GM23338 (cell line): Measurements from ENCODE around the gene TOM1L2. TPM values are rescaled to one million over a fixed set of nuclear protein-coding genes. Genes with fewer than 3 reads are reported as not detected.

Source experiments
- ATAC-seq: fragments of 200-7000 bp; cut with Tn5 transposase; 3 replicates; pipeline ENCODE4 v1.9.1; 2020
- DNase-seq: peaks from one replicate; pipeline ENCODE4 v3.0.0-alpha.2; 2015; ENCODE audit warnings: low spot score
- H2AFZ ChIP-seq: fragments of 200-600 bp; sonication (generic); 2 replicates; pipeline ENCODE4 v1.8.0; 2016; ENCODE audit warnings: antibody characterized with exemption, mild to moderate bottlenecking, moderate library complexity
- H3F3A ChIP-seq: fragments of 200-600 bp; sonication (generic); replicated peaks from 2 replicates; pipeline ENCODE4 v1.8.0; 2017; ENCODE audit warnings: antibody characterized with exemption, mixed run types, low read depth
- H3K27ac ChIP-seq: fragments of 200-600 bp; sonication (generic); 2 replicates; pipeline ENCODE4 v1.6.1; 2016; ENCODE audit warnings: low read depth
- H3K27me3 ChIP-seq: fragments of 200-600 bp; sonication (generic); 2 replicates; pipeline ENCODE4 v1.8.0; 2016; ENCODE audit warnings: mild to moderate bottlenecking, mixed run types, moderate library complexity; ENCODE audit not compliant: insufficient read depth
- H3K36me3 ChIP-seq: fragments of 200-600 bp; sonication (generic); 2 replicates; pipeline ENCODE4 v1.8.0; 2016; ENCODE audit warnings: mild to moderate bottlenecking; ENCODE audit not compliant: insufficient read depth
- H3K4me1 ChIP-seq: fragments of 200-600 bp; sonication (generic); 2 replicates; pipeline ENCODE4 v1.8.0; 2016; ENCODE audit warnings: mild to moderate bottlenecking, moderate library complexity; ENCODE audit not compliant: insufficient read depth
- H3K4me2 ChIP-seq: fragments of 200-600 bp; sonication (generic); 2 replicates; pipeline ENCODE4 v1.7.1; 2017; ENCODE audit warnings: mixed run types
- H3K4me3 ChIP-seq: fragments of 200-600 bp; sonication (generic); 2 replicates; pipeline ENCODE4 v1.6.1; 2016; ENCODE audit warnings: mixed run types
- H3K79me2 ChIP-seq: fragments of 200-600 bp; sonication (generic); replicated peaks from 2 replicates; pipeline ENCODE4 v1.8.0; 2017; ENCODE audit warnings: mild to moderate bottlenecking; ENCODE audit not compliant: insufficient read depth
- H3K9me2 ChIP-seq: fragments of 200-600 bp; sonication (generic); 2 replicates; pipeline ENCODE4 v1.8.0; 2017; ENCODE audit not compliant: insufficient read depth
- H4K20me1 ChIP-seq: fragments of 200-600 bp; sonication (generic); replicated peaks from 2 replicates; pipeline ENCODE4 v1.8.0; 2017; ENCODE audit warnings: mild to moderate bottlenecking; ENCODE audit not compliant: insufficient read depth
- H3K27ac Mint-ChIP-seq: 2 replicates; pipeline ENCODE4 v1.8.0; 2020; ENCODE audit warnings: inconsistent platforms, mild to moderate bottlenecking, moderate library complexity, mixed read lengths
- H3K27me3 Mint-ChIP-seq: 3 replicates; pipeline ENCODE4 v1.8.0; 2022; ENCODE audit warnings: low read depth, mild to moderate bottlenecking, moderate library complexity, mixed read lengths, inconsistent platforms; ENCODE audit not compliant: insufficient read depth, poor library complexity
- H3K36me3 Mint-ChIP-seq: 3 replicates; pipeline ENCODE4 v1.8.0; 2021; ENCODE audit warnings: low read depth, mild to moderate bottlenecking, inconsistent platforms, moderate library complexity, mixed read lengths
- H3K4me1 Mint-ChIP-seq: 3 replicates; pipeline ENCODE4 v1.8.0; 2020; ENCODE audit warnings: mild to moderate bottlenecking, inconsistent platforms, mixed read lengths
- H3K4me3 Mint-ChIP-seq: 3 replicates; pipeline ENCODE4 v1.8.0; 2021; ENCODE audit warnings: moderate library complexity, mild to moderate bottlenecking, inconsistent platforms, mixed read lengths
- H3K9me3 Mint-ChIP-seq: 3 replicates; pipeline ENCODE4 v1.8.0; 2020; ENCODE audit warnings: moderate library complexity, mild to moderate bottlenecking, inconsistent platforms, mixed read lengths
- CREB1 ChIP-seq: fragments of 250-450 bp; sonication (Bioruptor Pico); IDR thresholded peaks from 2 replicates; pipeline ENCODE4 v1.5.0; 2020; ENCODE audit warnings: low read depth, mild to moderate bottlenecking, moderate library complexity
- CTCF ChIP-seq, 2 experiments: fragments of 200-600 bp in 1 of 2; sonication (generic) in 1 of 2; conservative IDR thresholded peaks; 2 replicates each; pipeline versions ENCODE4 v1.5.1 to v1.6.1; 2016 to 2017; ENCODE audit warnings: antibody characterized with exemption in 2 of 2, low read depth in 2 of 2, mild to moderate bottlenecking in 2 of 2, moderate library complexity in 1 of 2
- ETS1 ChIP-seq: IDR thresholded peaks from 2 replicates; pipeline ENCODE4 v1.6.1; 2016; ENCODE audit warnings: antibody characterized with exemption
- EZH2 ChIP-seq: fragments of 200-600 bp; sonication (generic); IDR thresholded peaks from one replicate; pipeline ENCODE4 v1.8.0; 2017; ENCODE audit warnings: antibody characterized with exemption, mild to moderate bottlenecking, low read depth; ENCODE audit not compliant: unreplicated experiment
- NANOG ChIP-seq: IDR thresholded peaks from 2 replicates; pipeline ENCODE4 v1.6.1; 2016; ENCODE audit warnings: antibody characterized with exemption, borderline replicate concordance
- POLR2AphosphoS5 ChIP-seq: IDR thresholded peaks from 2 replicates; pipeline ENCODE4 v1.6.1; 2016; ENCODE audit warnings: antibody characterized with exemption, low read depth
- REST ChIP-seq: IDR thresholded peaks from one replicate; pipeline ENCODE4 v1.6.1; 2018; ENCODE audit warnings: antibody characterized with exemption; ENCODE audit not compliant: unreplicated experiment
- STAT1 ChIP-seq: IDR thresholded peaks from one replicate; pipeline ENCODE4 v1.6.1; 2016; ENCODE audit warnings: antibody characterized with exemption; ENCODE audit not compliant: unreplicated experiment
- ZNF114 ChIP-seq: fragments of 250-450 bp; sonication (Bioruptor Pico); IDR thresholded peaks from 2 replicates; pipeline ENCODE4 v1.5.0; 2020; ENCODE audit warnings: mild to moderate bottlenecking, moderate library complexity
- polyA plus RNA-seq: library from polyadenylated mRNA; unstranded; fragments of >200 nt; fragmentation: Nextera tagmentation; extraction: Ambion mirVana; gene quantifications from 2 replicates; pipeline ENCODE4 v1.2.1, GENCODE V29; 2016
- total RNA-seq: library from RNA; depleted of rRNA; stranded (reverse); fragments of >200 nt; shearing (Covaris generic); gene quantifications from 2 replicates; pipeline ENCODE4 v1.2.3, GENCODE V29; 2014

TOM1L2 gene
- total and polyA plus RNA-seq, 2 experiments from 2014 or later, result 3.3 TPM

- Histone ChIP-seq H3F3A (no peaks in the 10 kb centered on the region), H3K4me1 (peaks cover 11% of the 10 kb centered on the region; the same call in 1 of the 2 replicates), H3K4me2 (no peak overlapping the region), H3K4me3 (no peak overlapping the region), H3K27ac (no peak overlapping the region), H3K27me3 (no peaks in the 10 kb centered on the region), H2AFZ (no peak overlapping the region), H3K9me2 (no peaks in the 10 kb centered on the region), H3K36me3 (no peaks in the 10 kb centered on the region), H3K79me2 (no peaks in the 10 kb centered on the region), H4K20me1 (no peaks in the 10 kb centered on the region)
- TF ChIP-seq STAT1 (no peak), REST (no peak), CTCF (conservative IDR thresholded peaks at IDR 0.05; ENCODE audit: low read depth in 2 of 2) (no peak), NANOG (no peak)
- Mint-ChIP-seq H3K4me3 (no peak overlapping the region), H3K27me3 (no peaks in the 10 kb centered on the region), H3K36me3 (no peaks in the 10 kb centered on the region), H3K9me3 (no peaks in the 10 kb centered on the region), H3K27ac (no peak overlapping the region), H3K4me1 (peaks cover 9% of the 10 kb centered on the region)
- DNase-seq, result no peak
- ATAC-seq, result no peak
Observed at GRCh38 chr17:17930674-17931073, 41.5 kb downstream of the TOM1L2 start.

- Histone ChIP-seq H3K36me3 (no peaks in the 10 kb centered on the region), H3K79me2 (no peaks in the 10 kb centered on the region), H4K20me1 (no peaks in the 10 kb centered on the region), H2AFZ (no peak overlapping the region), H3K27ac (no peak overlapping the region), H3K4me3 (no peak overlapping the region), H3K27me3 (no peaks in the 10 kb centered on the region), H3K4me1 (peaks cover 11% of the 10 kb centered on the region; the same call in 1 of the 2 replicates), H3K9me2 (no peaks in the 10 kb centered on the region), H3F3A (no peaks in the 10 kb centered on the region), H3K4me2 (no peak overlapping the region)
- ATAC-seq, result no peak
- H3K27me3 Mint-ChIP-seq, result no peaks in the 10 kb centered on the region
- no peaks in the 10 kb centered on the region for H3K36me3 Mint-ChIP-seq
- DNase-seq, result no peak
- H3K9me3 Mint-ChIP-seq, result no peaks in the 10 kb centered on the region
- H3K4me1 Mint-ChIP-seq, result peaks cover 9% of the 10 kb centered on the region
- H3K4me3 Mint-ChIP-seq, result no peak overlapping the region
- no peak overlapping the region for H3K27ac Mint-ChIP-seq
- TF ChIP-seq REST, result no peak
- TF ChIP-seq ZNF114 (CRISPR knock-in tag), result no peak
- TF ChIP-seq CREB1 (CRISPR knock-in tag), result no peak
- no peak for TF ChIP-seq CTCF (conservative IDR thresholded peaks at IDR 0.05; ENCODE audit: low read depth in 2 of 2)
- TF ChIP-seq ETS1, result no peak
- no peak for TF ChIP-seq POLR2AphosphoS5
- no peak for TF ChIP-seq EZH2
Observed at GRCh38 chr17:17929655-17930380, 42.4 kb downstream of the TOM1L2 start.
